NB4 (cell line): ENCODE data around the gene CD44.
"Not testable (repeated sequence)": the region's sequence is repeated elsewhere in the genome, so short reads cannot be mapped to it uniquely, and the experiment has no call there.

Source experiments
- MAX ChIP-seq: IDR thresholded peaks from 2 replicates; pipeline ENCODE4 v1.6.1; 2011; ENCODE audit warnings: low read depth, low read length
- MYC ChIP-seq: IDR thresholded peaks from 2 replicates; pipeline ENCODE4 v1.6.1; 2011; ENCODE audit warnings: low read depth, low read length
- POLR2A ChIP-seq: IDR thresholded peaks from 2 replicates; pipeline ENCODE4 v1.6.1; 2011; ENCODE audit warnings: mild to moderate bottlenecking; ENCODE audit not compliant: insufficient read length; ENCODE audit errors: extremely low read depth
- TF ChIP-seq, protein P1 (sequence below): IDR thresholded peaks from one replicate; pipeline ENCODE4 v1.5.1; 2012; ENCODE audit warnings: low read depth, low read length

- TF ChIP-seq, protein P1, sequence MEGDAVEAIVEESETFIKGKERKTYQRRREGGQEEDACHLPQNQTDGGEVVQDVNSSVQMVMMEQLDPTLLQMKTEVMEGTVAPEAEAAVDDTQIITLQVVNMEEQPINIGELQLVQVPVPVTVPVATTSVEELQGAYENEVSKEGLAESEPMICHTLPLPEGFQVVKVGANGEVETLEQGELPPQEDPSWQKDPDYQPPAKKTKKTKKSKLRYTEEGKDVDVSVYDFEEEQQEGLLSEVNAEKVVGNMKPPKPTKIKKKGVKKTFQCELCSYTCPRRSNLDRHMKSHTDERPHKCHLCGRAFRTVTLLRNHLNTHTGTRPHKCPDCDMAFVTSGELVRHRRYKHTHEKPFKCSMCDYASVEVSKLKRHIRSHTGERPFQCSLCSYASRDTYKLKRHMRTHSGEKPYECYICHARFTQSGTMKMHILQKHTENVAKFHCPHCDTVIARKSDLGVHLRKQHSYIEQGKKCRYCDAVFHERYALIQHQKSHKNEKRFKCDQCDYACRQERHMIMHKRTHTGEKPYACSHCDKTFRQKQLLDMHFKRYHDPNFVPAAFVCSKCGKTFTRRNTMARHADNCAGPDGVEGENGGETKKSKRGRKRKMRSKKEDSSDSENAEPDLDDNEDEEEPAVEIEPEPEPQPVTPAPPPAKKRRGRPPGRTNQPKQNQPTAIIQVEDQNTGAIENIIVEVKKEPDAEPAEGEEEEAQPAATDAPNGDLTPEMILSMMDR = not testable (repeated sequence)
- TF ChIP-seq MAX, MYC, POLR2A: not testable (repeated sequence)
Measured at GRCh38 chr11:35226756-35227155, 87.8 kb downstream of the CD44 start.
